ENCODE results near the gene RPS6KA6.
"Not testable (repeated sequence)": the region's sequence is repeated elsewhere in the genome, so short reads cannot be mapped to it uniquely, and the experiment has no call there.

RPS6KA6 gene

GRCh38 chrX:84168574-84168973 lies 19.4 kb downstream of the RPS6KA6 start:
- in situ Hi-C loops (cut with MboI; ENCODE audit: low pct_unique_long_range_greater_than_20kb, low sequenced_read_pairs): no loop called here
- DNase-seq: no peak

- DNase-seq: no peak
- in situ Hi-C loops (cut with MboI; ENCODE audit: low pct_unique_long_range_greater_than_20kb, low sequenced_read_pairs): no loop called here
Measured at GRCh38 chrX:84168095-84168494, 19.9 kb downstream of the RPS6KA6 start.

GRCh38 chrX:84165711-84166110 lies 22.3 kb downstream of the RPS6KA6 start:
- in situ Hi-C loops (cut with MboI; ENCODE audit: low pct_unique_long_range_greater_than_20kb, low sequenced_read_pairs): no loop called here
- no peak for DNase-seq

- DNase-seq: no peak
- in situ Hi-C loops (cut with MboI; ENCODE audit: low pct_unique_long_range_greater_than_20kb, low sequenced_read_pairs): no loop called here
Measured at GRCh38 chrX:84162401-84162800, 25.6 kb downstream of the RPS6KA6 start.

- in situ Hi-C loops (cut with MboI; ENCODE audit: low pct_unique_long_range_greater_than_20kb, low sequenced_read_pairs): no loop called here
Measured at GRCh38 chrX:84161641-84162040, 26.4 kb downstream of the RPS6KA6 start.

GRCh38 chrX:84160736-84161135 lies 27.3 kb downstream of the RPS6KA6 start:
- in situ Hi-C loops (cut with MboI; ENCODE audit: low pct_unique_long_range_greater_than_20kb, low sequenced_read_pairs): no loop called here

More at GRCh38 chrX:84161641-84162040, 26.4 kb downstream of the RPS6KA6 start:
- no peak for DNase-seq

GRCh38 chrX:84156821-84157220 lies 31.2 kb downstream of the RPS6KA6 start:
- in situ Hi-C loops (cut with MboI; ENCODE audit: low pct_unique_long_range_greater_than_20kb, low sequenced_read_pairs): no loop called here
- DNase-seq: no peak

More at GRCh38 chrX:84160736-84161135, 27.3 kb downstream of the RPS6KA6 start:
- no peak for DNase-seq

- no peak for DNase-seq
- in situ Hi-C loops (cut with MboI; ENCODE audit: low pct_unique_long_range_greater_than_20kb, low sequenced_read_pairs): no loop called here
Measured at GRCh38 chrX:84155938-84156337, 32.1 kb downstream of the RPS6KA6 start.

- DNase-seq: no peak
- in situ Hi-C loops (cut with MboI; ENCODE audit: low pct_unique_long_range_greater_than_20kb, low sequenced_read_pairs): no loop called here
Measured at GRCh38 chrX:84153538-84153937, 34.5 kb downstream of the RPS6KA6 start.

GRCh38 chrX:84144991-84145390 lies 43.0 kb downstream of the RPS6KA6 start:
- DNase-seq: no peak
- in situ Hi-C loops (cut with MboI; ENCODE audit: low pct_unique_long_range_greater_than_20kb, low sequenced_read_pairs): no loop called here

- no peak for DNase-seq
- in situ Hi-C loops (cut with MboI; ENCODE audit: low pct_unique_long_range_greater_than_20kb, low sequenced_read_pairs): no loop called here
Measured at GRCh38 chrX:84144281-84144680, 43.7 kb downstream of the RPS6KA6 start.

GRCh38 chrX:84133023-84133422 lies 55.0 kb downstream of the RPS6KA6 start:
- in situ Hi-C loops (cut with MboI; ENCODE audit: low pct_unique_long_range_greater_than_20kb, low sequenced_read_pairs): no loop called here
- no peak for DNase-seq

- no peak for DNase-seq
- in situ Hi-C loops (cut with MboI; ENCODE audit: low pct_unique_long_range_greater_than_20kb, low sequenced_read_pairs): no loop called here
Measured at GRCh38 chrX:84123585-84123984, 64.4 kb downstream of the RPS6KA6 start.

GRCh38 chrX:84118769-84119168 lies 69.2 kb downstream of the RPS6KA6 start:
- DNase-seq: no peak
- in situ Hi-C loops (cut with MboI; ENCODE audit: low pct_unique_long_range_greater_than_20kb, low sequenced_read_pairs): no loop called here

- in situ Hi-C loops (cut with MboI; ENCODE audit: low pct_unique_long_range_greater_than_20kb, low sequenced_read_pairs): no loop called here
- DNase-seq: no peak
Measured at GRCh38 chrX:84118315-84118714, 69.7 kb downstream of the RPS6KA6 start.

GRCh38 chrX:84108584-84108983 lies 79.4 kb downstream of the RPS6KA6 start:
- DNase-seq: no peak
- in situ Hi-C loops (cut with MboI; ENCODE audit: low pct_unique_long_range_greater_than_20kb, low sequenced_read_pairs): no loop called here

- in situ Hi-C loops (cut with MboI; ENCODE audit: low pct_unique_long_range_greater_than_20kb, low sequenced_read_pairs): no loop called here
Measured at GRCh38 chrX:84099120-84099519, 88.9 kb downstream of the RPS6KA6 start.

GRCh38 chrX:84079479-84080197 lies 108.4 kb downstream of the RPS6KA6 start:
- DNase-seq; in situ Hi-C loops (cut with MboI; ENCODE audit: low pct_unique_long_range_greater_than_20kb, low sequenced_read_pairs): not testable (repeated sequence)

More at GRCh38 chrX:84099120-84099519, 88.9 kb downstream of the RPS6KA6 start:
- no peak for DNase-seq

GRCh38 chrX:84078991-84079390 lies 109.0 kb downstream of the RPS6KA6 start:
- DNase-seq: no peak
- in situ Hi-C loops (cut with MboI; ENCODE audit: low pct_unique_long_range_greater_than_20kb, low sequenced_read_pairs): no loop called here

GRCh38 chrX:84064814-84065213 lies 123.2 kb downstream of the RPS6KA6 start:
- in situ Hi-C loops (cut with MboI; ENCODE audit: low pct_unique_long_range_greater_than_20kb, low sequenced_read_pairs): no loop called here
- no peak for DNase-seq

GRCh38 chrX:84064164-84064563 lies 123.8 kb downstream of the RPS6KA6 start:
- no peak for DNase-seq
- in situ Hi-C loops (cut with MboI; ENCODE audit: low pct_unique_long_range_greater_than_20kb, low sequenced_read_pairs): no loop called here

All from KBM-7 (cell line).